NT2/D1 (cell line): ENCODE data around the gene ADGRG2.

ENCODE experiments used
- SUZ12 ChIP-seq: IDR thresholded peaks from 2 replicates; pipeline ENCODE4 v1.6.1; 2011; ENCODE audit not compliant: insufficient read length, insufficient read depth; ENCODE audit errors: extremely low read depth
- YY1 ChIP-seq: IDR thresholded peaks from 2 replicates; pipeline ENCODE4 v1.6.1; 2011; ENCODE audit not compliant: insufficient read length, insufficient read depth

- no peak for TF ChIP-seq SUZ12
- no peak for TF ChIP-seq YY1
Measured at GRCh38 chrX:19024366-19024765, 97.9 kb downstream of the ADGRG2 start.
